ENCODE measurements around the gene HTRA3.

The HTRA3 gene

GRCh38 chr4:8232748-8233147 is 36.8 kb upstream of the HTRA3 start:
- no peak overlapping the region for H3K4me2 ChIP-seq (ENCODE audit: low read depth, low read length, poor library complexity, severe bottlenecking)
- no peak overlapping the region for H3K9ac ChIP-seq (ENCODE audit: low read length)
- H3K79me2 ChIP-seq (ENCODE audit: insufficient read depth, low read length): no peaks in the 10 kb centered on the region
- no peak for TF ChIP-seq CTCF (IDR thresholded peaks at IDR 0.05; ENCODE audit: insufficient read depth, low read length, poor library complexity, severe bottlenecking)
- no peak for TF ChIP-seq EZH2phosphoT487 (conservative IDR thresholded peaks at IDR 0.05; ENCODE audit: low read length)
- no peak overlapping the region for H2AFZ ChIP-seq (ENCODE audit: low read depth, low read length, severe bottlenecking)
- no peak overlapping the region for H3K4me3 ChIP-seq (ENCODE audit: insufficient read depth, low read length, poor library complexity, severe bottlenecking)
- H4K20me1 ChIP-seq (ENCODE audit: low read depth, low read length): no peaks in the 10 kb centered on the region
- H3K27me3 ChIP-seq (ENCODE audit: low read length): no peaks in the 10 kb centered on the region
- no peak overlapping the region for H3K27ac ChIP-seq (ENCODE audit: low read depth, low read length)
- H3K9me2 ChIP-seq (replicated peaks; ENCODE audit: insufficient read depth, low read length): no peaks in the 10 kb centered on the region
- no peaks in the 10 kb centered on the region for H3K36me3 ChIP-seq (ENCODE audit: low read length)
- H3F3A ChIP-seq (ENCODE audit: insufficient read depth): 0 out of 2 replicates have a peak, but pooled peaks cover 7% of the 10 kb centered on the region
- H3K9me3 ChIP-seq (ENCODE audit: insufficient read depth, low read length): no peaks in the 10 kb centered on the region

- no peaks in the 10 kb centered on the region for H3K36me3 ChIP-seq (ENCODE audit: low read length)
Observed at GRCh38 chr4:8233672-8234484, 35.7 kb upstream of the HTRA3 start.

GRCh38 chr4:8234715-8235114 is 34.8 kb upstream of the HTRA3 start:
- no peaks in the 10 kb centered on the region for H3K9me3 ChIP-seq (ENCODE audit: insufficient read depth, low read length)
- no peak overlapping the region for H3K4me3 ChIP-seq (ENCODE audit: insufficient read depth, low read length, poor library complexity, severe bottlenecking)
- no peak for TF ChIP-seq CTCF (IDR thresholded peaks at IDR 0.05; ENCODE audit: insufficient read depth, low read length, poor library complexity, severe bottlenecking)
- TF ChIP-seq EZH2phosphoT487 (conservative IDR thresholded peaks at IDR 0.05; ENCODE audit: low read length): no peak
- H3K9ac ChIP-seq (ENCODE audit: low read length): no peak overlapping the region
- no peaks in the 10 kb centered on the region for H3K79me2 ChIP-seq (ENCODE audit: insufficient read depth, low read length)
- H4K20me1 ChIP-seq (ENCODE audit: low read depth, low read length): no peaks in the 10 kb centered on the region
- no peaks in the 10 kb centered on the region for H3K27me3 ChIP-seq (ENCODE audit: low read length)
- H3K36me3 ChIP-seq (ENCODE audit: low read length): no peaks in the 10 kb centered on the region
- no peak overlapping the region for H3K4me2 ChIP-seq (ENCODE audit: low read depth, low read length, poor library complexity, severe bottlenecking)
- no peaks in the 10 kb centered on the region for H3K9me2 ChIP-seq (replicated peaks; ENCODE audit: insufficient read depth, low read length)
- no peak overlapping the region for H3K27ac ChIP-seq (ENCODE audit: low read depth, low read length)
- H2AFZ ChIP-seq (ENCODE audit: low read depth, low read length, severe bottlenecking): no peak overlapping the region
- 0 out of 2 replicates have a peak, but pooled peaks cover 3% of the 10 kb centered on the region for H3F3A ChIP-seq (ENCODE audit: insufficient read depth)

More at GRCh38 chr4:8233672-8234484, 35.7 kb upstream of the HTRA3 start:
- TF ChIP-seq CTCF (IDR thresholded peaks at IDR 0.05; ENCODE audit: insufficient read depth, low read length, poor library complexity, severe bottlenecking) (no peak), EZH2phosphoT487 (conservative IDR thresholded peaks at IDR 0.05; ENCODE audit: low read length) (no peak)
- Histone ChIP-seq H3K9me3 (ENCODE audit: insufficient read depth, low read length) (no peaks in the 10 kb centered on the region), H3K4me3 (ENCODE audit: insufficient read depth, low read length, poor library complexity, severe bottlenecking) (no peak overlapping the region), H3K27me3 (ENCODE audit: low read length) (no peaks in the 10 kb centered on the region), H3K27ac (ENCODE audit: low read depth, low read length) (no peak overlapping the region), H2AFZ (ENCODE audit: low read depth, low read length, severe bottlenecking) (no peak overlapping the region), H3F3A (ENCODE audit: insufficient read depth) (0 out of 2 replicates have a peak, but pooled peaks cover 5% of the 10 kb centered on the region), H3K9me2 (replicated peaks; ENCODE audit: insufficient read depth, low read length) (no peaks in the 10 kb centered on the region), H4K20me1 (ENCODE audit: low read depth, low read length) (no peaks in the 10 kb centered on the region), H3K9ac (ENCODE audit: low read length) (no peak overlapping the region), H3K4me2 (ENCODE audit: low read depth, low read length, poor library complexity, severe bottlenecking) (no peak overlapping the region), H3K79me2 (ENCODE audit: insufficient read depth, low read length) (no peaks in the 10 kb centered on the region)

All from SU-DHL-6 (cell line).